Measurements from ENCODE around the gene RINL.

Gene RINL

GRCh38 chr19:38912600-38913514 lies 34.8 kb upstream of the RINL start:
- Mint-ChIP-seq H3K27ac (peak overlapping the region; percentile 54), H3K36me3 (peaks cover 36 to 41% of the 10 kb centered on the region in 2 donors), H3K27me3 (no peaks in the 10 kb centered on the region), H3K9me3 (no peaks in the 10 kb centered on the region), H3K4me1 (peaks cover 7 to 10% of the 10 kb centered on the region in 2 donors), H3K4me3 (no peak overlapping the region)
- no peak for DNase-seq
- peak; percentile 59 to 64 for ATAC-seq (replicated peaks)

- Mint-ChIP-seq H3K27ac (no peak overlapping the region), H3K4me1 (peaks cover 10% of the 10 kb centered on the region in 2 donors), H3K9me3 (no peaks in the 10 kb centered on the region), H3K4me3 (no peak overlapping the region), H3K36me3 (peaks cover 43 to 54% of the 10 kb centered on the region in 2 donors), H3K27me3 (no peaks in the 10 kb centered on the region)
- ATAC-seq (replicated peaks) (peak in 1 of 2 donors; percentile 12), DNase-seq (no peak)
Measured at GRCh38 chr19:38911388-38912001, 33.4 kb upstream of the RINL start.

- Mint-ChIP-seq H3K27me3 (no peaks in the 10 kb centered on the region), H3K4me3 (no peak overlapping the region), H3K27ac (no peak overlapping the region), H3K36me3 (peaks cover 39 to 46% of the 10 kb centered on the region in 2 donors), H3K9me3 (no peaks in the 10 kb centered on the region), H3K4me1 (peaks cover 10% of the 10 kb centered on the region in 2 donors)
- ATAC-seq (replicated peaks) (no peak), DNase-seq (no peak)
Measured at GRCh38 chr19:38910488-38910887, 32.4 kb upstream of the RINL start.

GRCh38 chr19:38908911-38909310 lies 30.8 kb upstream of the RINL start:
- DNase-seq (no peak), ATAC-seq (replicated peaks) (no peak)
- Mint-ChIP-seq H3K4me1 (peaks cover 14 to 16% of the 10 kb centered on the region in 2 donors), H3K4me3 (no peak overlapping the region), H3K27me3 (no peaks in the 10 kb centered on the region), H3K27ac (no peak overlapping the region), H3K36me3 (peaks cover 42 to 53% of the 10 kb centered on the region in 2 donors), H3K9me3 (no peaks in the 10 kb centered on the region)

GRCh38 chr19:38907670-38908069 lies 29.6 kb upstream of the RINL start:
- Mint-ChIP-seq H3K4me3 (no peak overlapping the region), H3K36me3 (peaks cover 42 to 51% of the 10 kb centered on the region in 2 donors), H3K27ac (peak overlapping the region; percentile 90)

GRCh38 chr19:38907227-38907626 lies 29.2 kb upstream of the RINL start:
- ATAC-seq (replicated peaks) (no peak), DNase-seq (no peak)
- H3K4me1 Mint-ChIP-seq = peaks cover 7% of the 10 kb centered on the region in 2 donors
- H3K9me3 Mint-ChIP-seq = no peaks in the 10 kb centered on the region
- no peak overlapping the region for H3K4me3 Mint-ChIP-seq
- H3K27me3 Mint-ChIP-seq = no peaks in the 10 kb centered on the region
- peaks cover 43 to 51% of the 10 kb centered on the region in 2 donors for H3K36me3 Mint-ChIP-seq
- no peak overlapping the region for H3K27ac Mint-ChIP-seq

More at GRCh38 chr19:38907670-38908069, 29.6 kb upstream of the RINL start:
- Mint-ChIP-seq H3K4me1 (peaks cover 8 to 10% of the 10 kb centered on the region in 2 donors), H3K27me3 (no peaks in the 10 kb centered on the region), H3K9me3 (no peaks in the 10 kb centered on the region)
- DNase-seq (no peak), ATAC-seq (replicated peaks) (no peak)

GRCh38 chr19:38905620-38906019 lies 27.5 kb upstream of the RINL start:
- DNase-seq = no peak
- Mint-ChIP-seq H3K27ac (no peak overlapping the region), H3K4me3 (no peak overlapping the region), H3K9me3 (no peaks in the 10 kb centered on the region), H3K36me3 (peaks cover 44 to 53% of the 10 kb centered on the region in 2 donors), H3K4me1 (peaks cover 10 to 22% of the 10 kb centered on the region in 2 donors), H3K27me3 (no peaks in the 10 kb centered on the region)
- ATAC-seq (replicated peaks) = no peak

- no peak overlapping the region for H3K27ac Mint-ChIP-seq
- DNase-seq = no peak
- no peak overlapping the region for H3K4me3 Mint-ChIP-seq
- no peaks in the 10 kb centered on the region for H3K9me3 Mint-ChIP-seq
- no peaks in the 10 kb centered on the region for H3K27me3 Mint-ChIP-seq
- no peak for ATAC-seq (replicated peaks)
- peaks cover 10 to 25% of the 10 kb centered on the region in 2 donors for H3K4me1 Mint-ChIP-seq
- peaks cover 43 to 50% of the 10 kb centered on the region in 2 donors for H3K36me3 Mint-ChIP-seq
Measured at GRCh38 chr19:38904581-38905539, 26.8 kb upstream of the RINL start.

GRCh38 chr19:38901683-38902082 lies 23.6 kb upstream of the RINL start:
- Mint-ChIP-seq H3K36me3 (peaks cover 25 to 26% of the 10 kb centered on the region in 2 donors), H3K27me3 (no peaks in the 10 kb centered on the region), H3K4me1 (peaks cover 25 to 52% of the 10 kb centered on the region in 2 donors), H3K9me3 (no peaks in the 10 kb centered on the region), H3K27ac (no peak overlapping the region), H3K4me3 (peak overlapping the region; percentile 46)
- DNase-seq (no peak), ATAC-seq (replicated peaks) (no peak)

GRCh38 chr19:38900743-38901190 lies 22.7 kb upstream of the RINL start:
- H3K4me1 Mint-ChIP-seq = peaks cover 25 to 55% of the 10 kb centered on the region in 2 donors
- DNase-seq (no peak), ATAC-seq (replicated peaks) (no peak)
- H3K27me3 Mint-ChIP-seq = no peaks in the 10 kb centered on the region
- no peaks in the 10 kb centered on the region for H3K9me3 Mint-ChIP-seq
- H3K36me3 Mint-ChIP-seq = peaks cover 24 to 26% of the 10 kb centered on the region in 2 donors
- peak overlapping the region; percentile 76 to 94 for H3K4me3 Mint-ChIP-seq
- peak overlapping the region; percentile 57 for H3K27ac Mint-ChIP-seq

GRCh38 chr19:38900202-38900629 lies 22.1 kb upstream of the RINL start:
- Mint-ChIP-seq H3K4me1 (peaks cover 25 to 60% of the 10 kb centered on the region in 2 donors), H3K4me3 (peak overlapping the region; percentile 90 to 94)
- no peak for DNase-seq

GRCh38 chr19:38899447-38900201 lies 21.5 kb upstream of the RINL start, which contains the start of the genes NFKBIB and SIRT2:
TSS of gene NFKBIB (plus strand) at chr19:38899969. CDS start at chr19:38900033, 64 bp downstream.
TSS of gene SIRT2 (minus strand) at chr19:38899618. CDS start at chr19:38899521, 97 bp downstream.
- Mint-ChIP-seq H3K4me3 (peak within 1 kb of the TSS; percentile 90 to 94), H3K27me3 (no peaks in the 10 kb centered on the region), H3K9me3 (no peaks in the 10 kb centered on the region), H3K27ac (peak within 1 kb of the TSS; percentile 97), H3K4me1 (peaks cover 31 to 64% of the 10 kb centered on the region in 2 donors), H3K36me3 (peaks cover 17 to 22% of the 10 kb centered on the region in 2 donors)
- ATAC-seq (replicated peaks) (peak; percentile 95), DNase-seq (peak; percentile 100)

More at GRCh38 chr19:38900202-38900629, 22.1 kb upstream of the RINL start:
- Mint-ChIP-seq H3K27me3 (no peaks in the 10 kb centered on the region), H3K27ac (peak overlapping the region; percentile 97), H3K9me3 (no peaks in the 10 kb centered on the region), H3K36me3 (peaks cover 21 to 22% of the 10 kb centered on the region in 2 donors)
- no peak for ATAC-seq (replicated peaks)

All from stimulated activated naive B cell treated with anti-CD40 and anti-IgM and Interleukin-4, amounts not matched to agents 10 μg/mL and 1 μg/mL and 100 μg/mL, for 72 hours (primary cell).